ENCODE data around the gene CD58. TPM values are rescaled to one million over a fixed set of nuclear protein-coding genes. Genes with fewer than 3 reads are reported as not detected.
A peak's percentile ranks its signal among the peaks of the same experiment; 100 is the strongest.

The CD58 gene
- total RNA-seq, 1 donor from 2014 or later = 6.1 TPM

GRCh38 chr1:116498789-116499628 is 71.8 kb downstream of the CD58 start:
- DNase-seq (ENCODE audit: low spot score in 2 of 2) = peak; percentile 55 to 70
- FAIRE-seq = no peak

GRCh38 chr1:116497656-116498055 is 73.2 kb downstream of the CD58 start:
- DNase-seq (ENCODE audit: low spot score in 2 of 2) (no peak), FAIRE-seq (no peak)

- DNase-seq (ENCODE audit: low spot score in 2 of 2) (no peak), FAIRE-seq (no peak)
These were observed 73.9 kb downstream of the CD58 start for GRCh38 chr1:116496898-116497297.

GRCh38 chr1:116496380-116496779 is 74.4 kb downstream of the CD58 start:
- no peak for DNase-seq (ENCODE audit: low spot score in 2 of 2)
- FAIRE-seq = no peak

GRCh38 chr1:116495535-116495934 is 75.3 kb downstream of the CD58 start:
- DNase-seq (ENCODE audit: low spot score in 2 of 2) (no peak), FAIRE-seq (no peak)

- FAIRE-seq (no peak), DNase-seq (ENCODE audit: low spot score in 2 of 2) (no peak)
These were observed 76.1 kb downstream of the CD58 start for GRCh38 chr1:116494745-116495144.

- DNase-seq (ENCODE audit: low spot score in 2 of 2) (no peak), FAIRE-seq (no peak)
These were observed 76.5 kb downstream of the CD58 start for GRCh38 chr1:116494353-116494692.

GRCh38 chr1:116493484-116494352 is 77.1 kb downstream of the CD58 start:
- no peak for DNase-seq (ENCODE audit: low spot score in 2 of 2)
- no peak for FAIRE-seq

GRCh38 chr1:116493036-116493435 is 77.8 kb downstream of the CD58 start:
- no peak for FAIRE-seq
- no peak for DNase-seq (ENCODE audit: low spot score in 2 of 2)

- FAIRE-seq (no peak), DNase-seq (ENCODE audit: low spot score in 2 of 2) (no peak)
These were observed 78.4 kb downstream of the CD58 start for GRCh38 chr1:116492358-116492811.

GRCh38 chr1:116491700-116492357 is 79.0 kb downstream of the CD58 start:
- DNase-seq (ENCODE audit: low spot score in 2 of 2) (no peak), FAIRE-seq (no peak)

GRCh38 chr1:116490588-116490987 is 80.2 kb downstream of the CD58 start:
- FAIRE-seq (no peak), DNase-seq (ENCODE audit: low spot score in 2 of 2) (no peak)

GRCh38 chr1:116489231-116489697 is 81.6 kb downstream of the CD58 start:
- FAIRE-seq = no peak
- DNase-seq (ENCODE audit: low spot score in 2 of 2) = peak; percentile 26 to 28

- DNase-seq (ENCODE audit: low spot score in 2 of 2) = no peak
- no peak for FAIRE-seq
These were observed 82.8 kb downstream of the CD58 start for GRCh38 chr1:116488071-116488470.

GRCh38 chr1:116487583-116487982 is 83.2 kb downstream of the CD58 start:
- no peak for DNase-seq (ENCODE audit: low spot score in 2 of 2)
- no peak for FAIRE-seq

- DNase-seq (ENCODE audit: low spot score in 2 of 2) (no peak), FAIRE-seq (no peak)
These were observed 83.8 kb downstream of the CD58 start for GRCh38 chr1:116487031-116487430.

- DNase-seq (ENCODE audit: low spot score in 2 of 2) = no peak
- no peak for FAIRE-seq
These were observed 84.4 kb downstream of the CD58 start for GRCh38 chr1:116486424-116486823.

GRCh38 chr1:116485976-116486375 is 84.8 kb downstream of the CD58 start:
- FAIRE-seq (no peak), DNase-seq (ENCODE audit: low spot score in 2 of 2) (no peak)

GRCh38 chr1:116485071-116485735 is 85.6 kb downstream of the CD58 start:
- FAIRE-seq (no peak), DNase-seq (ENCODE audit: low spot score in 2 of 2) (peak; percentile 46 to 78)

All from frontal cortex (tissue), 4 donors.